IMR-90 (cell line): Measurements from ENCODE around the gene CEP83. TPM values are rescaled to one million over a fixed set of nuclear protein-coding genes. Genes with fewer than 3 reads are reported as not detected.

Experiments used
- ATAC-seq: fragments of 200-7000 bp; cut with Tn5 transposase; 2 replicates; pipeline ENCODE4 v1.9.1; 2020; ENCODE audit warnings: low read depth, mild to moderate bottlenecking, moderate library complexity
- BruUV-seq: library from RNA; stranded (reverse); fragments of 400-500 nt; replicated peaks from 2 replicates; lab custom pipeline; 2021; lab: Mats Ljungman, UMichigan
- CTCF ChIA-PET: fragments of 300-600 bp; formaldehyde crosslinking; extraction: SDS; loops from one replicate; lab custom pipeline; 2021; ENCODE audit warnings: antibody characterized with exemption; lab: Yijun Ruan, JAX
- POLR2A ChIA-PET: fragments of 300-600 bp; sonication (Branson Sonifier 250); formaldehyde crosslinking; loops from one replicate; lab custom pipeline; 2022; ENCODE audit warnings: antibody characterized with exemption; ENCODE audit not compliant: unreplicated experiment; lab: Charles Lee
- DNase-seq: peaks from one replicate; pipeline ENCODE4 v3.0.0; 2013
- H2AFZ ChIP-seq: replicated peaks from 2 replicates; pipeline ENCODE3; 2013; ENCODE audit warnings: low read length, mild to moderate bottlenecking; ENCODE audit not compliant: poor library complexity
- H2AK5ac ChIP-seq: 2 replicates; pipeline ENCODE4 v1.6.1; 2013; ENCODE audit warnings: low read depth, low read length, inconsistent platforms
- H2AK9ac ChIP-seq: replicated peaks from 2 replicates; pipeline ENCODE3; 2013; ENCODE audit warnings: mild to moderate bottlenecking, low read depth, low read length, moderate library complexity; ENCODE audit not compliant: poor library complexity
- H2BK120ac ChIP-seq: 2 replicates; pipeline ENCODE4 v1.6.1; 2013; ENCODE audit warnings: low read depth, low read length, inconsistent platforms
- H2BK15ac ChIP-seq: 3 replicates; pipeline ENCODE4 v1.6.1; 2013; ENCODE audit warnings: low read depth, low read length, inconsistent platforms
- H2BK20ac ChIP-seq: 2 replicates; pipeline ENCODE4 v1.6.1; 2013; ENCODE audit warnings: low read depth, mild to moderate bottlenecking, inconsistent platforms, low read length, moderate library complexity
- H2BK5ac ChIP-seq: 2 replicates; pipeline ENCODE4 v1.6.1; 2013; ENCODE audit warnings: mild to moderate bottlenecking, low read depth, low read length, inconsistent platforms; ENCODE audit not compliant: poor library complexity, severe bottlenecking
- H3K14ac ChIP-seq: replicated peaks from 2 replicates; pipeline ENCODE4 v1.6.1; 2013; ENCODE audit warnings: low read depth, low read length, inconsistent platforms
- H3K18ac ChIP-seq: 2 replicates; pipeline ENCODE4 v1.6.1; 2013; ENCODE audit warnings: low read depth, low read length, control low read depth
- H3K23ac ChIP-seq: 2 replicates; pipeline ENCODE4 v1.6.1; 2013; ENCODE audit warnings: low read depth, low read length, inconsistent platforms
- H3K27ac ChIP-seq: 2 replicates; pipeline ENCODE4 v1.5.1; 2013; ENCODE audit warnings: mild to moderate bottlenecking, control low read depth, low read length; ENCODE audit not compliant: insufficient read depth
- H3K27me3 ChIP-seq: 2 replicates; pipeline ENCODE4 v1.6.1; 2013; ENCODE audit warnings: low read length; ENCODE audit not compliant: control insufficient read depth, insufficient read depth
- H3K36me3 ChIP-seq: 2 replicates; pipeline ENCODE4 v1.6.1; 2013; ENCODE audit warnings: low read length, mixed read lengths; ENCODE audit not compliant: control insufficient read depth, insufficient read depth
- H3K4ac ChIP-seq: 2 replicates; pipeline ENCODE4 v1.6.1; 2013; ENCODE audit warnings: low read depth, low read length, inconsistent platforms
- H3K4me1 ChIP-seq: 2 replicates; pipeline ENCODE4 v1.6.1; 2013; ENCODE audit warnings: low read length, mixed read lengths; ENCODE audit not compliant: control insufficient read depth, insufficient read depth
- H3K4me2 ChIP-seq: 2 replicates; pipeline ENCODE4 v1.6.1; 2013; ENCODE audit warnings: low read depth, mild to moderate bottlenecking, control low read depth, low read length, moderate library complexity
- H3K4me3 ChIP-seq: 2 replicates; pipeline ENCODE4 v1.5.1; 2013; ENCODE audit warnings: low read depth, mild to moderate bottlenecking, control low read depth, low read length, moderate library complexity; ENCODE audit not compliant: insufficient read depth
- H3K56ac ChIP-seq: 2 replicates; pipeline ENCODE4 v1.6.1; 2013; ENCODE audit warnings: low read length, inconsistent platforms; ENCODE audit not compliant: insufficient read depth; ENCODE audit errors: extremely low read depth
- H3K79me1 ChIP-seq, 2 experiments: 2 replicates each; pipeline ENCODE4 v1.6.1; 2013; ENCODE audit warnings: low read length in 2 of 2, inconsistent platforms in 1 of 2, low read depth in 1 of 2
- H3K9ac ChIP-seq: 2 replicates; pipeline ENCODE4 v1.6.1; 2013; ENCODE audit warnings: low read depth, low read length, control low read depth
- H3K9me1 ChIP-seq: 2 replicates; pipeline ENCODE4 v1.6.1; 2013; ENCODE audit warnings: low read length, inconsistent platforms; ENCODE audit not compliant: insufficient read depth
- H3K9me3 ChIP-seq: 2 replicates; pipeline ENCODE4 v1.6.1; 2013; ENCODE audit warnings: low read length; ENCODE audit not compliant: control insufficient read depth, insufficient read depth
- H4K20me1 ChIP-seq: 2 replicates; pipeline ENCODE4 v1.6.1; 2013; ENCODE audit warnings: low read length, inconsistent platforms; ENCODE audit not compliant: insufficient read depth
- H4K5ac ChIP-seq: 2 replicates; pipeline ENCODE4 v1.6.1; 2013; ENCODE audit warnings: mild to moderate bottlenecking, low read depth, low read length, control low read depth
- H4K8ac ChIP-seq, 2 experiments: 2 replicates each; pipeline ENCODE4 v1.6.1; 2013; ENCODE audit warnings: low read depth in 2 of 2, low read length in 2 of 2, control low read depth in 1 of 2, inconsistent platforms in 1 of 2
- H4K91ac ChIP-seq: 2 replicates; pipeline ENCODE4 v1.6.1; 2013; ENCODE audit warnings: low read depth, low read length, inconsistent platforms; ENCODE audit not compliant: insufficient read depth
- CEBPB ChIP-seq: IDR thresholded peaks from 2 replicates; pipeline ENCODE4 v1.6.1; 2012; ENCODE audit warnings: low read depth, low read length, improper control_type of control experiment
- CTCF ChIP-seq: conservative IDR thresholded peaks from 2 replicates; pipeline ENCODE4 v1.5.1; 2012; ENCODE audit warnings: mild to moderate bottlenecking, low read depth, low read length, improper control_type of control experiment
- ELK1 ChIP-seq: fragments of 150-350 bp; IDR thresholded peaks from 2 replicates; pipeline ENCODE4 v1.6.1; 2016; ENCODE audit warnings: low read depth, mild to moderate bottlenecking, low read length, moderate library complexity, borderline replicate concordance
- FOS ChIP-seq: fragments of 150-350 bp; IDR thresholded peaks from 2 replicates; pipeline ENCODE4 v1.6.1; 2016; ENCODE audit warnings: low read depth, low read length
- MAFK ChIP-seq: IDR thresholded peaks from 2 replicates; pipeline ENCODE4 v1.6.1; 2012; ENCODE audit warnings: low read depth, low read length, improper control_type of control experiment
- NFE2L2 ChIP-seq: fragments of 150-350 bp; IDR thresholded peaks from 2 replicates; pipeline ENCODE4 v1.6.1; 2016; ENCODE audit warnings: low read depth, mild to moderate bottlenecking, low read length
- RCOR1 ChIP-seq: IDR thresholded peaks from 2 replicates; pipeline ENCODE4 v1.6.1; 2012; ENCODE audit warnings: mild to moderate bottlenecking, low read length, improper control_type of control experiment; ENCODE audit not compliant: insufficient replicate concordance
- WGBS, 2 experiments: methylation state at CpG; one replicate each; pipeline versions ENCODE4 v1.1.5 to v1.1.7; 2013; ENCODE audit warnings: missing lambda C conversion rate in 2 of 2; ENCODE audit not compliant: insufficient read length in 1 of 2; ENCODE audit errors: extremely low coverage in 2 of 2; 5-methylcytosine and 5-hydroxymethylcytosine counted together
- dilution Hi-C: fragments of 300-500 bp; cut with HindIII; formaldehyde crosslinking; loops from one replicate; pipeline ENCODE4 v1.14.3; 2018; ENCODE audit warnings: low sequenced_read_pairs; ENCODE audit not compliant: unreplicated experiment
- in situ Hi-C: fragments of 300-500 bp; cut with MboI; formaldehyde crosslinking; loops from 3 replicates; pipeline ENCODE4 v1.14.3; 2019; ENCODE audit warnings: low sequenced_read_pairs, inconsistent platforms, mixed read lengths
- intact Hi-C: fragments of 100-400 bp; cut with micrococcal nuclease; formaldehyde crosslinking; loops from 2 replicates; pipeline ENCODE4 v1.10.0; 2022
- polyA plus RNA-seq, 3 experiments: library from polyadenylated mRNA; depleted of rRNA; stranded (reverse); fragments of >200 nt; gene quantifications; 2 replicates each; pipeline ENCODE4 v1.2.3, GENCODE V29; 2012; ENCODE audit warnings: low replicate concordance in 1 of 3
- total RNA-seq: library from RNA; depleted of rRNA; stranded (reverse); fragments of >200 nt; gene quantifications from 2 replicates; pipeline ENCODE4 v1.2.3, GENCODE V29; 2012

CEP83 gene
- total and polyA plus RNA-seq, 2 of the 4 experiments (the other 2 are of a cell fraction) = 3.9 to 8.9 TPM

GRCh38 chr12:94312378-94312777 lies 147.3 kb downstream of the CEP83 start:
- WGBS, 2 experiments = no CpG with 5 or more reads among the region's 1 CpG
- no TSS peak for BruUV-seq
- H3K9me1 ChIP-seq = no peaks in the 10 kb centered on the region
- H2AK9ac ChIP-seq = no peak overlapping the region
- no peak overlapping the region for H2BK5ac ChIP-seq
- H3K79me1 ChIP-seq = no peaks in the 10 kb centered on the region
- H4K91ac ChIP-seq = no peak overlapping the region
- no peaks in the 10 kb centered on the region for H3K9me3 ChIP-seq
- no peak overlapping the region for H4K5ac ChIP-seq
- H3K4me2 ChIP-seq = no peak overlapping the region
- no peaks in the 10 kb centered on the region for H3K36me3 ChIP-seq
- H3K9ac ChIP-seq = no peak overlapping the region
- no peak for ATAC-seq
- no peak overlapping the region for H3K4ac ChIP-seq
- no peak overlapping the region for H3K18ac ChIP-seq
- no peak overlapping the region for H4K8ac ChIP-seq
- no peaks in the 10 kb centered on the region for H3K4me1 ChIP-seq
- in situ Hi-C loops (no loop called here), intact Hi-C loops (no loop called here), dilution Hi-C loops (no loop called here)
- ChIA-PET POLR2A (no interaction called here), CTCF (no interaction called here)
- no peaks in the 10 kb centered on the region for H4K20me1 ChIP-seq
- no peak overlapping the region for H3K23ac ChIP-seq
- H3K4me3 ChIP-seq = no peak overlapping the region
- no peak overlapping the region for H2AFZ ChIP-seq
- no peak overlapping the region for H2BK15ac ChIP-seq
- no peak overlapping the region for H3K27ac ChIP-seq
- H2AK5ac ChIP-seq = no peak overlapping the region
- no peaks in the 10 kb centered on the region for H3K27me3 ChIP-seq
- no peak overlapping the region for H2BK120ac ChIP-seq
- DNase-seq = no peak
- no peak for TF ChIP-seq NFE2L2
- TF ChIP-seq FOS = no peak
- TF ChIP-seq ELK1 = no peak
- no peak for TF ChIP-seq CEBPB
- TF ChIP-seq CTCF = no peak
- TF ChIP-seq RCOR1 = no peak
- TF ChIP-seq MAFK = no peak
- no peak overlapping the region for H3K14ac ChIP-seq
- no peak overlapping the region for H3K56ac ChIP-seq
- no peak overlapping the region for H2BK20ac ChIP-seq
